SU-DHL-6 (cell line): ENCODE measurements around the gene CMTR1.

ENCODE experiments used
- EZH2phosphoT487 ChIP-seq: fragments of 200-600 bp; sonication (generic), shearing (Covaris generic); conservative IDR thresholded peaks from 2 replicates; pipeline ENCODE4 v1.6.1; 2018; ENCODE audit warnings: mild to moderate bottlenecking, antibody characterized with exemption, low read length, moderate library complexity, mixed read lengths
- TF ChIP-seq, protein P1 (sequence below): fragments of 200-600 bp; sonication (generic); IDR thresholded peaks from one replicate; pipeline ENCODE4 v1.5.1; 2017; ENCODE audit warnings: antibody characterized with exemption, mild to moderate bottlenecking, low read length, moderate library complexity; ENCODE audit not compliant: insufficient read depth, poor library complexity, severe bottlenecking

DNA sequence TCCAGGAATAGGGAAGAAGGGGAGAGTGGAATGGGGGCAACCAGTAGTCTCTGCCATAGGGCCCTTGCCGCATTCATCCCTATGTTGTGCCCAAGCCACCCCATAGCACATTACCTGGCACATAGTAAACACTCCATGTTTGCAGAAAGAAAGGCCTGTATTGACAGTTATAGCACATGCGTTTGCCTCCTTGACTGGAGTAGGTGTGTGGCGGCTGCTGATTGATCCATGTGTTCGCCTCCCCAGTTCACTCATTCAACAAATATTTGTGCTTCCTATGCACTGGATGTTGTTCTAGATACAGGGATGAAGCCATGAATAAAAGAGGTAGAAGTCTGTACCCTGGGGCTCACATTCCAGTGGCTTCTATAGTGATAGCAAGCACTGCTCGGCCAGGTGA is 86.4 kb downstream of the CMTR1 start:
- TF ChIP-seq, protein P1, sequence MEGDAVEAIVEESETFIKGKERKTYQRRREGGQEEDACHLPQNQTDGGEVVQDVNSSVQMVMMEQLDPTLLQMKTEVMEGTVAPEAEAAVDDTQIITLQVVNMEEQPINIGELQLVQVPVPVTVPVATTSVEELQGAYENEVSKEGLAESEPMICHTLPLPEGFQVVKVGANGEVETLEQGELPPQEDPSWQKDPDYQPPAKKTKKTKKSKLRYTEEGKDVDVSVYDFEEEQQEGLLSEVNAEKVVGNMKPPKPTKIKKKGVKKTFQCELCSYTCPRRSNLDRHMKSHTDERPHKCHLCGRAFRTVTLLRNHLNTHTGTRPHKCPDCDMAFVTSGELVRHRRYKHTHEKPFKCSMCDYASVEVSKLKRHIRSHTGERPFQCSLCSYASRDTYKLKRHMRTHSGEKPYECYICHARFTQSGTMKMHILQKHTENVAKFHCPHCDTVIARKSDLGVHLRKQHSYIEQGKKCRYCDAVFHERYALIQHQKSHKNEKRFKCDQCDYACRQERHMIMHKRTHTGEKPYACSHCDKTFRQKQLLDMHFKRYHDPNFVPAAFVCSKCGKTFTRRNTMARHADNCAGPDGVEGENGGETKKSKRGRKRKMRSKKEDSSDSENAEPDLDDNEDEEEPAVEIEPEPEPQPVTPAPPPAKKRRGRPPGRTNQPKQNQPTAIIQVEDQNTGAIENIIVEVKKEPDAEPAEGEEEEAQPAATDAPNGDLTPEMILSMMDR, result no peak
- TF ChIP-seq EZH2phosphoT487, result no peak
